NCI-H524 treated with DMSO at 0.1 percent for 48 hours (cell line): Measurements from ENCODE around the gene RMND5B.
"Not testable (repeated sequence)": the region's sequence is repeated elsewhere in the genome, so short reads cannot be mapped to it uniquely, and the experiment has no call there.

Experiments
- DNase-seq: peaks from one replicate; lab custom pipeline; 2025; lab: John Stamatoyannopoulos, UW

The RMND5B gene

DNA sequence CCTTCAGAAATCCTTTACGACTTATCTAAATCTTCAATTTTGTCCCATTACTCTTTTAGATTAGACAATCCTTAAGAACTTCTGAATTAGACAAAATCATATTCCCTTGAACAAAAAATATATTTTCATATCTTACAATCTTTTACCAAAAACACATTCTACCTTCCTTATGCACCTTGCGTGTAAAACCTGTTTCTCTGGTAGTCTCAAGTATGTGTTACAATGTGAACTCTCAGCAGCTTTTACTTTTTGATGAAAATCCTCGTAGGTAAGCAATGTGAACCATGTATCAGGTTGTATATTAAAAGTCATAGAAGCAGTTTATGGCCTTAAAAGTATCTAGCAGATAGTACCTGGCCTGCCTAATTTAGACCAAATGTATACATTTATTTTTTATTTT is 43.6 kb downstream of the RMND5B start:
- no peak for DNase-seq

DNA sequence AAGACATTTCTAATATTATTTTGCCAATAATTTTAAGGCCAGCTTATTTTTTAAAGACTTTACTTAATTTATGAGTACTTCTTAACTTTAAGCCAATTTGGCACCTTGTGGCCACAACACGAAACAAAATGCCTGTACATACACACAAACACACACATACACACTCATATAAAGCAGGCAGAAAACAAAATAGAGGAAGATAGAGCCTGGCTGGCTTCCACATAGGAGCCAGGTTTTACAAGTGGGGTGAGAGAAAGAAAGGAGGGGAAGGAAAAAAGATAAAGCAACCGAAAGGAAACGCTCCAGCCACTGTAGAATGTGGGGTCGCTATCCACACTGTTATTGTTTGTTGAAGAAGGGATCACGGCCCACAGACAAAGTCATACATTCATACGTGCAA is 46.0 kb downstream of the RMND5B start:
- no peak for DNase-seq

DNA sequence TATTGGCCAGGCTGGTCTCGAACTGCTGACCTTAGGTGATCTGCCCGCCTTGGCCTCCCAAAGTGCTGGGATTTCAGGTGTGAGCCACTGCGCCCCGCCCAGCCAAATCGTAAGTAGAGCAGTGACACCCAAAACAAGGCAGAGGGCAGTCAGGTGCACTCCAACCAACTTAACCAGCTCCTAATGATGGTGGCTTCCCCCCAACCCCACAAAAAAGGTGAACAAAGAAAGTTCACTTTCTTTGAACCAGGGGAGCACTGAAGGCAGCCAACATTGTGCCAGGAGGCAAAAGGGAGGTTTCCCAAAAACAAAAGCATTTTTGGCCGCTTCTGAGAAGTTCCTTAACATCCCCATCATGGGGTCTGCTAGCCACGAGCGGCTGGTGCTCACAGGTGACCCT is 46.8 kb downstream of the RMND5B start:
- DNase-seq: no peak

DNA sequence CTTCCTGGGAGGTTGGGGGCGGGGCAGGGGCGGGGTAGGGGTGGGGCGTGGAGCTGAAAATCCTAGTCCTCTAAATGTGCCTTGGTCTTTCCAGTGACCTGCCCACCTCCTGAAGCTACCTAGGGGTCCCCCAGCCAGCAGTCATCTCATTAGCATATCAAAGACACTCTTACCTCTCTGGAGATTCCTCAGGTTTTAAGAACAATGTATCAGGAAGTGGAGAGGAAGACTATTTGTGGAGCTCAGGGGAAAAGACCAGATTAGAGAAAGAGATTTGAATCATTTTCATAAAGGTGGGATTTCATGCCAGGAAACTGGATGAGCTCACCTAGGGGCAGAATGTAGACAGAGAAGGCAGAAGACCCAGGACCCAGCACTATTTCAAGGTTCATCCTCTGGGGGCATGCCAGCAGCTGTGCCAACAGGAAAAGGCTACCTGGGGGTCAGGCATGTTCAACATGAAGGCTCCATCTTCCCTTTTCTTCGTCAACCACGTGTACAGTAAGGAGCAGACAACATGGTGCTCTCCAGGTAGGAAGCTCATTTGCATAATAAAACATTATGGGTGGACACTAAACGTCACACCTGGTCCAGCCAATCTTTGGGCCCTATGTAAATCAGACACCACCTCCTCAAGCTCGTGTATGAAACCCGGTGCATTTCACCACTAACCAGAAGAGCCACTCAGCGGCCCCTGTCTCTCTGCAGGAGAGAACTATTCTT is 49.5 kb downstream of the RMND5B start:
- no peak for DNase-seq

DNA sequence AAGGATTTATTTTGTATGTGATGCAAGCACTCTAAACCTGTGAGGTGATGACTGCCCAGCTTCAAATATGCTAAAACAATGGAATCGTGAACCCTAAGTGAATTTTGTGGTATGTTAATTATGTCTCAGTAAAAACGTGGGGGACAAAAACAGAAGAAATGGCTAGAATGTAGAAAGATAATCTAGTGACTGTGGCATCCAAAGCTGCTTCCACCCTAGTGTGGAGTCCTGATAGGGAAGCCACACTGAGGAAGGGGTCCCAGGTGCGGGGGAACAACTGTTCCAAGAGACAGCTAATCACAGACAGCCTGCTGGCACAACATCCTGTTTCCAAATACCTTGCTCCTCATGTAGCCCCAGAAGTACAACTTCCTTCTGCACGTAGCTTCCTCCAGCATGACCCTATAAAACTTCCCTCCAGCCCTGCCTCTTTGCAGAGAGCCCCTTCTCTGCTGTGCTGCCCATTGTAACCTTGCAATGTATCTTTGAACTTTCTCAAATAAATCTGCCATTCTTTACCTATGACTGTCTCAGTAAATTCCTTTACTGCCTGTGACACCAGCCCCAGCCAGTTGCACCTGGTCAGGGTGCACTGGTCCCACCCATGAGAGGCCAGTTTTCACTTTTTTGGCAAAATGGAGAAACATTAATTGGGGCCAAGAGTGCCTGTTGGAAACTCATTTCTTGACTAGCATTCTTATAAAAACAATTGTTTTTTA is 51.5 kb downstream of the RMND5B start:
- DNase-seq: no peak

DNA sequence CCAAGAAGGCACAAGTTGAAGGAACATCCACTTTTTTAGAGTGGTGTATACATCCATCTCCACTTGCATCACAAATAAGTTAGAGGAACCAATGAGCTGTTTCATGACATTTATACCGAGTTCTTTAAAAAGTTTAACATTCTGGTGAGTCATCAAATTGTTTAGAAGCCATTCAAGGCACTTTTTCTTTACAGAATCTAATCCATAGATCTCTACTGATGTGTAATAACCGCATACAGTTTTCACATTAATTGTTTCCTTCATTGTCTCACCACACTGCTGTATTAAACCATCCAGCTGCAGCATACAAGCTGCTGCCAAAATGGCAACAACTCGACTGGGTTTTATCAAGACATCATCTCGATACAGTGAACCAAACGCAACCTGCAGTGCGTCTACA is 55.6 kb downstream of the RMND5B start:
- DNase-seq: no peak

DNA sequence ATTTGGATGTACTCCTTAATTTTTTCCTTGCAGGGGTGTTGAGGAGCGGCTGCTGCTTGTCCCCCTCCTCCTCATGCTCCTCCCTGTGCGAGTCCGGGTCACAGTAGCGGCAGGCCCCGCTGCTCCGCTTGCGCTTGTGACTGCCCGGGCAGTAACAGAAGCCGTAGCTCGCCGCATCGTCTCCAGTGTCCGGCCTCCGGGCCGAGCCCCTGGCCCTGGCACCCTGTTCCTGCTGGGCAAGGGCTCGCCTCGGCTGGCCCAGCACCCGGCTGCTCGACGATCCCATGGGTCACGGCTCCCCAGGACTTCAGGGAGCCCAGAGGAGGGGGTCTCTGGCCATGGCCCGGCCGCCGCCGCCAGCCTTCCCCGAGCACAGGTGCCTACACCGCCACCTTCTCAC is 56.2 kb downstream of the RMND5B start, which contains the start of gene GMCL2:
GMCL2 (minus strand) TSS at position 358 of the 400 bp plus-strand sequence; CDS start at position 286, 72 bp downstream.
- DNase-seq: no peak

DNA sequence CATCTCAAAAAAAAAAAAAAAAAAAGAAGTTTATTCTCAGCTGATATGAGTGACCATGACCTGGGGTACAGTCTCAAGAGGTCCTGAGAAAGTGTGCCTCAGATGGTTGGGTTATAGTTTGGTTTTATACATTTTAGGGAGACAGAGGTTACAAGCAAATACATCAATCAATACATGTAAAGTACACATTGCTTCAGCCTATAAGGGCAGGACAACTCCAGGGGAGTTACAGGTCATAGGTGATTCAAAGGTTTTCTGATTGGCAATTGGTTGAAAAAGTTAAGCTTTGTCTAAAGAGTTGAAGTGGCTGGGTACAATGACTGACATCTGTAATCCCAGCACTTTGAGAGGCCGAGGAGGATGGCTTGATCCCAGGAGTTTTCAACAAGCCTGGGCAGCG is 58.6 kb downstream of the RMND5B start:
- no peak for DNase-seq

DNA sequence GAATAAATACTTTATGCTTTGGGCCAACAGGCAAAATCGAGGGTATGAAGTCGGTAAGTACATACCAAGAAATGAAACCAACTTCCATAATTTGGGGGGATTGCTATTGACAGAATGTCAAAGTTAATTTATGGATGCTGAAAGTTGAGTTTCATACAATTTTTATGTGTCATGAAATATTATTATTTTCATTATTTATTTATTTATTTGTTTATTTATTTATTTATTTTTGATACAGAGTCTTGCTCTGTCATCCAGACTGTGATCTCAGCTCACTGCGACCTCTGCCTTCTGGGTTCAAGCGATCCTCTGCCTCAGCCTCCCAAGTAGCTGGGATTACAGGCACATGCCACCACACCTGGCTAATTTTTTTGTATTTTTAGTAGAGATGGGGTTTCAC is 60.8 kb downstream of the RMND5B start:
- no peak for DNase-seq

DNA sequence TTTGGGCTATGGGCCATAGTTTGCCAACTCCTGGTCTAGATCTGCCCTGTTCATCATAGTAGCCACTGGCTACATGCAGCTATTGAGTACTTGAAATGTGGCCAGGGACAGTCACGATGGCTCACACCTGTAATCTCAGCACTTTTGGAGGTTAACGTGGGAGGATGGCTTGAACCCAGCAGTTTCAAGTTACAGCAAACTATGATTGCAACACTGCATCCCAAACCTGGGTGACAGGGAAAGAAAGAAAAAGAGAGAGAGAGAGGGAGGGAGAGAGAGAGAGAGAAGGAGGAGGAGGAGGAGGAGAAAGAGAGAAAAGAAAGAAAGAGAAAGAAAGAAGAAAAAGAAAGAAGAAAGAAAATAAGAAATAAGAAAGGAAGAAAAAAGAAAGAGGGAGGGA is 61.4 kb downstream of the RMND5B start:
- DNase-seq: no peak

DNA sequence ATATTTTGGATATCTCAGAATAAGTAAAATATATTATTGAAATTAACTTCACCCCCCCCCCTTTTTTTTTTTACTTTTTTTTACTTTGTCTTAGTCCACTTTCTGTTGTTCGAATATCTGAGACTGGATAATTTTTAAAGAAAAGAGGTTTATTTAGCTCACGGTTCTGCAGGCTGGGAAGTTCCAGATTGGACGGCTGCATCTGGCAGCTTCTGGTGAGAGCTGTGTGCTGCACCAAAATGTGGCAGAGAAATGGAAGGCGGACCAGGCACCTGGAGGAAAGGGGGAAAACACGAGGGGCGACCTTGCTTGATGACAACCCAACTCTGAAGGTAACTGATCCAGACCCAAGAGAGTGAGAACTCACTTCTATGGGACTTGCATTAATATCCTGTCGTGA is 62.0 kb downstream of the RMND5B start:
- no peak for DNase-seq

DNA sequence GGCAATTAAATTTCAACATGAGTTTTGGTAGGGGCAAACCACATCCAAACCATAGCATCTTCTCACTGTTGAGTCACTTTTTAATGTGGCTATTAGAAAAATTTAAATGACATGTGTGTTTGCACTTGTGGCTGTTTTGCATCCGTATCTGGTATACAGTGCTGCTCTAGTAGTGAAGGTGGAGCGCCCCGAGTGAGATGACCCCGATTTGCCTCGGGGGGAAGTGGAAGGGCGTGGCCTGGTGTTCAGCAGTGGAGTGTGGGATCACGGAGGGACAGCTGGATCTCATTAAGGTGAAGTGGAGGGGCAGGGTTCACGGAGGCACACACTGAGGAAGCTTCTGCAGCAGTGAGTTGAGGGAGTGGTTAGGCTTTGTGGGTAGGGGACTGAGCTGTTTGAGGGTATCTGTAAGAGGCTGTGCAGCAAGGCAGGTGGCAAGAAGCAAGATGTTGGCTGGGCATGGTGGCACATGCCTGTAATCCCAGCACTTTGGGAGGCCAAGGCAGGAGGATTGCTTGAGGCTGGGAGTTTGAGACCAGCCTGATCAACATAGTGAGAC is 62.5 kb downstream of the RMND5B start:
- no peak for DNase-seq

DNA sequence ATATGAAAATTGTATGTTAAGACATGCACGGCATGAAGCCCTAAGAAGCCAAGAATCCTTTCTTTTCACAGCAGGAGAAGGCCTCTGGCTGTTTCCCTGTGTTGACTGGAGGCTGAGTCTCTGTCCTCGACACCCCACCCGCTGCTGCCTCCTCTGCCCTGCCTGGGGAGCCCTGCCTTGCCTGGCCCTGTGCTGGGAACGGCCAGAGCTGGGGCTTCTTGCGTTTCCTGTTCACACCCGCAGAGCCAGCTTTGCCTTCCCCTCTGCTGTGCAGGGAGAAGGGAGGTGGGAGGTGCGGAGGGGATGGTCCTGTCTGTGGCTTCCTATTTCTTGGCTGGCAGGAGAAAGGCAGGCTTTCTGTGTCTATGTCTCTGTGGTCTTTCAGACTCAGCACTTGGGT is 63.2 kb downstream of the RMND5B start:
- no peak for DNase-seq

DNA sequence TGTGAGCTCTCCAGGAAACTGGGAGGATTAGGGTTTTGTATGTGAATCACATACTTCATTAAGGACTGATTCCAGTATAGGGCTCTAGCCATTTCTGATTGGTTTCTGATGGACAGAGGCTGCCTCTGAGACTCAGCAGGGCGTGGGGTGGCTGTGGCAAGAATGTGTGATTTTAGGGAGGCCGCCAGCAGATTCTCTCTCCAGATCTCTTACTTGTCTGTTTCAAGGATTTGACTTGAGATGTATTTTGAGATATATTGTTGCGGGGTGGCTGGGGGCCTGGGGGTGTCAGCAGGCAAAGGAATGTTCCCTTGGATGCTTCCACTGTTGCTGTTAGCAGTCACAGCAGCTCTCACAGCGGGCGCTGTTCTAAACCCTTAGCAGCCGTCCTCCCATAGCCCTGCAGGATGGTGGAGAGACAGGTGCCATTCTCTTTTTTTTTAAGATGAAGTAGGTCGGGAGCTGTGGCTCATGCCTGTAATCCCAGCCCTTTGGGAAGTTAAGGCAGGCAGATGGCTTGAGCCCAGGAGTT is 65.5 kb downstream of the RMND5B start:
- no peak for DNase-seq

DNA sequence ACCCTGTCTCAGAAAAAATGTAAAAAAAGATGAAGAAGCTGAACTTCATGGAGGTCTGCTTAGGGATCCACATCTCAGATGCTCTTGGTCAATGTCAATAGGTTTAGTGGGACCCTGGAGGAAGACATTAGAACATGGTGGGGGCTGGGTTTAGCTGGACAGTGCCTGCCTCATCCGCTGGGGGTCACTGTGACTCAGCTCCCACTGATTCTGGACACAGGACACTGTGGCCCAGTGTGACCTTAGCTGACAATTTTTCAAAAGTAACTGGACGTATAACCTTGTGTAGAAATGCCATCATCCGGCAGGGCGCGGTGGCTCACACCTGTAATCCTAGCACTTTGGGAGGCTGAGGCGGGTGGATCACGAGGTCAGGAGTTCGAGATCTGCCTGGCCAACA is 66.2 kb downstream of the RMND5B start:
- no peak for DNase-seq

DNA sequence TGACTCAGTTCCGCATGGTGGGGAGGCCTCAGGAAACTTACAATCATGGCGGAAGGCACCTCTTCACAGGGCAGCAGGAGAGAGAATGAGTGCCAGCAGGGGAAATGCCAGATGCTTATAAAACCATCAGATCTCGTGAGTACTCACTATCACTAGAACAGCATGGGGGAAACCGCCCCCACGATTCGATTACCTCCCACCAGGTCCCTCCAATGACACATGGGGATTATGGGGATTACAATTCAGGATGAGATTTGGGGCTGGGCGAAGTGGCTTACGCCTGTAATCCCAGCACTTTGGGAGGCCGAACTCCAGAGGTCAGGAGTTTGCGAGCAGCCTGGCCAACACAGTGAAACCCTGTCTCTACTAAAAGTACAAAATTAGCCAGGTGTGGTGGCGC is 67.3 kb downstream of the RMND5B start:
- DNase-seq: not testable (repeated sequence)

DNA sequence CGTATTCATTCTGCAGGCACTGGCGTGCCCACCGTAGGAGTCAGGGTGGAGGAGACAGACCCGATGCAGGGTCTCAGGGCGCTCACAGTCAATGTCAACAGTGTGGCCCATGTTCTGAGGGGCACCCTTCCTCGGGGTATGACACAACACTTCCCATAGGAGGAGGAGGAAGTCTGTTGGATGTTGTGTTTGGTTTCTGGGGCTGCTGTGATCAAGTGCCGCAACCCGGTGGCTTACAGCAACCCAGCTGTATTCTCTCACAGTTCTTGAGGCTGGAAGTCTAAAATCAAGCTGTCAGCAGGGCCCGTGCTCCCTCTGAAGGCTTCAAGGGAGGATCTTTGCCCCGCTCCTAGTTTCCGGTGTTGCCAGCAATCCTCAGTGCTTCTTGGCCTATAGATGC is 67.9 kb downstream of the RMND5B start:
- no peak for DNase-seq

DNA sequence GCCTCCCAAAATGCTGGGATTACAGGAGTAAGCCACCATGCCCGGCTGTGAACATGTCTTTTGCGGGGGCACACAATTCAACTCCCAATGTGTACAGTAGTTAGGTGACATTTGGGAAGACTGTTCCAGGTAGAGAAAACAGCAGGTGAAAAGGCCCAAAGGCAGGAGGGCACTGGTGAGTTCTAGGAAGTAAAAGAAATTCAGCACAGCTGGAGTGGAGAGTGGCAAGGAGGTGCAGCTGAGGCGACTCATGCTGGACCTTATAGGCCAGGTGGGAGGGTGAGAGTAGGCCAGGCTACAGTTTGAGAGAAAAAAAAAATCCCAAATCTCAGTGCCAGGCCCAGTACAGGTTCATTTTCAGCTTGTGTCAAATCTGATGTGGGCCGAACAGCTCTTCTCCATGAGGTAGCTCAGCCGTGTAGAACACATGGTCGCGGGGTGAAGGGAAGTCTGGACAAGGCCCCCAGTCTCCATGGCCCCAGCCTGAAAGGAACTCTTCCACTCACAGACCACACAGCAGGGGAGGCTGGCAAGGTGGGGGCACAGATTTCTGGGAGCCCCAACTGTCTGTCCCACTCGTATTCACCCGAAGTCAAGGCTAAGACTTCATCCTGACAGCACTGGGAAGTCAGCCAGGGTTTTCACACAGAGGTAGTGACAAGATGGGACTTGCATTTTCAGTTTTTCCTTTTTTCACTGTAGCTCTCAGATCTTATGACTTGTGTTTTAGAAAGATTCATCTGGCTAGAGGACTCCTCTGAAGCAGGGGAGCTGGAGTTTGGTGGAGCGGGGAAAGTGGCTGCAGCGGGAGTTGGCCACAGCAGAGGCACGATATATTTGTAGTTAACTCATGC is 69.0 kb downstream of the RMND5B start:
- no peak for DNase-seq
